ENCODE results near the gene SLC12A6.

The SLC12A6 gene

GRCh38 chr15:34366271-34367065, 28.9 kb upstream of the SLC12A6 start:
- Histone ChIP-seq H3K27me3 (ENCODE audit: insufficient read depth, low read length) (no peaks in the 10 kb centered on the region), H3K27ac (ENCODE audit: low read length) (peak overlapping the region; percentile 40), H3K4me3 (ENCODE audit: low read length) (peak overlapping the region; percentile 74), H3K9me3 (ENCODE audit: insufficient read depth, low read depth, low read length) (no peaks in the 10 kb centered on the region), H3K9ac (ENCODE audit: low read depth, low read length) (peak overlapping the region; percentile 87; the same call in 1 of the 2 replicates), H3K4me1 (ENCODE audit: insufficient read depth, low read length) (peaks cover 15% of the 10 kb centered on the region), H3K36me3 (ENCODE audit: insufficient read depth, low read depth, low read length) (peaks cover 25% of the 10 kb centered on the region)

GRCh38 chr15:34365836-34366235, 28.3 kb upstream of the SLC12A6 start:
- Histone ChIP-seq H3K36me3 (ENCODE audit: insufficient read depth, low read depth, low read length) (peaks cover 31% of the 10 kb centered on the region), H3K27me3 (ENCODE audit: insufficient read depth, low read length) (no peaks in the 10 kb centered on the region), H3K27ac (ENCODE audit: low read length) (no peak overlapping the region), H3K4me1 (ENCODE audit: insufficient read depth, low read length) (peaks cover 15% of the 10 kb centered on the region), H3K4me3 (ENCODE audit: low read length) (peak overlapping the region; percentile 74), H3K9ac (ENCODE audit: low read depth, low read length) (peak overlapping the region; percentile 11; the same call in 1 of the 2 replicates), H3K9me3 (ENCODE audit: insufficient read depth, low read depth, low read length) (no peaks in the 10 kb centered on the region)

GRCh38 chr15:34365091-34365825, 27.7 kb upstream of the SLC12A6 start:
- peaks cover 13% of the 10 kb centered on the region for H3K4me1 ChIP-seq (ENCODE audit: insufficient read depth, low read length)
- no peaks in the 10 kb centered on the region for H3K9me3 ChIP-seq (ENCODE audit: insufficient read depth, low read depth, low read length)
- peak overlapping the region; percentile 11; the same call in 1 of the 2 replicates for H3K9ac ChIP-seq (ENCODE audit: low read depth, low read length)
- peak overlapping the region; percentile 74 for H3K4me3 ChIP-seq (ENCODE audit: low read length)
- H3K27me3 ChIP-seq (ENCODE audit: insufficient read depth, low read length), result no peaks in the 10 kb centered on the region
- H3K36me3 ChIP-seq (ENCODE audit: insufficient read depth, low read depth, low read length), result peaks cover 37% of the 10 kb centered on the region
- no peak overlapping the region for H3K27ac ChIP-seq (ENCODE audit: low read length)

GRCh38 chr15:34364041-34364440, 26.5 kb upstream of the SLC12A6 start:
- H3K27me3 ChIP-seq (ENCODE audit: insufficient read depth, low read length), result no peaks in the 10 kb centered on the region
- H3K36me3 ChIP-seq (ENCODE audit: insufficient read depth, low read depth, low read length), result peaks cover 49% of the 10 kb centered on the region
- H3K4me3 ChIP-seq (ENCODE audit: low read length), result no peak overlapping the region
- H3K27ac ChIP-seq (ENCODE audit: low read length), result no peak overlapping the region
- no peaks in the 10 kb centered on the region for H3K9me3 ChIP-seq (ENCODE audit: insufficient read depth, low read depth, low read length)
- H3K9ac ChIP-seq (ENCODE audit: low read depth, low read length), result no peak overlapping the region
- peaks cover 12% of the 10 kb centered on the region for H3K4me1 ChIP-seq (ENCODE audit: insufficient read depth, low read length)

- Histone ChIP-seq H3K36me3 (ENCODE audit: insufficient read depth, low read depth, low read length) (peaks cover 66% of the 10 kb centered on the region), H3K27ac (ENCODE audit: low read length) (no peak overlapping the region), H3K4me3 (ENCODE audit: low read length) (no peak overlapping the region), H3K4me1 (ENCODE audit: insufficient read depth, low read length) (peaks cover 6% of the 10 kb centered on the region), H3K27me3 (ENCODE audit: insufficient read depth, low read length) (no peaks in the 10 kb centered on the region), H3K9me3 (ENCODE audit: insufficient read depth, low read depth, low read length) (no peaks in the 10 kb centered on the region), H3K9ac (ENCODE audit: low read depth, low read length) (no peak overlapping the region)
Observed at GRCh38 chr15:34362047-34362773, 24.6 kb upstream of the SLC12A6 start.

- Histone ChIP-seq H3K4me3 (ENCODE audit: low read length) (no peak overlapping the region), H3K27ac (ENCODE audit: low read length) (no peak overlapping the region), H3K36me3 (ENCODE audit: insufficient read depth, low read depth, low read length) (peaks cover 76% of the 10 kb centered on the region), H3K27me3 (ENCODE audit: insufficient read depth, low read length) (no peaks in the 10 kb centered on the region), H3K9ac (ENCODE audit: low read depth, low read length) (no peak overlapping the region), H3K4me1 (ENCODE audit: insufficient read depth, low read length) (peaks cover 6% of the 10 kb centered on the region), H3K9me3 (ENCODE audit: insufficient read depth, low read depth, low read length) (no peaks in the 10 kb centered on the region)
Observed at GRCh38 chr15:34361278-34361677, 23.7 kb upstream of the SLC12A6 start.

GRCh38 chr15:34360298-34360697, 22.7 kb upstream of the SLC12A6 start:
- no peak overlapping the region for H3K27ac ChIP-seq (ENCODE audit: low read length)
- no peaks in the 10 kb centered on the region for H3K27me3 ChIP-seq (ENCODE audit: insufficient read depth, low read length)
- no peak overlapping the region for H3K4me3 ChIP-seq (ENCODE audit: low read length)
- H3K4me1 ChIP-seq (ENCODE audit: insufficient read depth, low read length), result no peaks in the 10 kb centered on the region; the same call in none of the 2 replicates
- no peaks in the 10 kb centered on the region for H3K9me3 ChIP-seq (ENCODE audit: insufficient read depth, low read depth, low read length)
- peaks cover 85% of the 10 kb centered on the region for H3K36me3 ChIP-seq (ENCODE audit: insufficient read depth, low read depth, low read length)
- no peak overlapping the region for H3K9ac ChIP-seq (ENCODE audit: low read depth, low read length)

GRCh38 chr15:34359416-34359815, 21.8 kb upstream of the SLC12A6 start:
- Histone ChIP-seq H3K27ac (ENCODE audit: low read length) (no peak overlapping the region), H3K4me3 (ENCODE audit: low read length) (no peak overlapping the region), H3K9me3 (ENCODE audit: insufficient read depth, low read depth, low read length) (no peaks in the 10 kb centered on the region), H3K36me3 (ENCODE audit: insufficient read depth, low read depth, low read length) (peaks cover 94% of the 10 kb centered on the region), H3K4me1 (ENCODE audit: insufficient read depth, low read length) (no peaks in the 10 kb centered on the region; the same call in 1 of the 2 replicates), H3K9ac (ENCODE audit: low read depth, low read length) (no peak overlapping the region), H3K27me3 (ENCODE audit: insufficient read depth, low read length) (no peaks in the 10 kb centered on the region)

GRCh38 chr15:34358948-34359347, 21.4 kb upstream of the SLC12A6 start:
- H3K9me3 ChIP-seq (ENCODE audit: insufficient read depth, low read depth, low read length), result no peaks in the 10 kb centered on the region
- no peaks in the 10 kb centered on the region for H3K27me3 ChIP-seq (ENCODE audit: insufficient read depth, low read length)
- peaks cover 96% of the 10 kb centered on the region for H3K36me3 ChIP-seq (ENCODE audit: insufficient read depth, low read depth, low read length)
- no peak overlapping the region for H3K9ac ChIP-seq (ENCODE audit: low read depth, low read length)
- no peak overlapping the region for H3K27ac ChIP-seq (ENCODE audit: low read length)
- H3K4me3 ChIP-seq (ENCODE audit: low read length), result no peak overlapping the region
- H3K4me1 ChIP-seq (ENCODE audit: insufficient read depth, low read length), result no peaks in the 10 kb centered on the region; the same call in 1 of the 2 replicates

GRCh38 chr15:34358367-34358766, 20.8 kb upstream of the SLC12A6 start:
- Histone ChIP-seq H3K4me1 (ENCODE audit: insufficient read depth, low read length) (no peaks in the 10 kb centered on the region; the same call in 1 of the 2 replicates), H3K36me3 (ENCODE audit: insufficient read depth, low read depth, low read length) (peaks cover 93% of the 10 kb centered on the region), H3K4me3 (ENCODE audit: low read length) (no peak overlapping the region)

GRCh38 chr15:34357653-34358052, 20.1 kb upstream of the SLC12A6 start:
- H3K9ac ChIP-seq (ENCODE audit: low read depth, low read length), result no peak overlapping the region
- no peaks in the 10 kb centered on the region for H3K9me3 ChIP-seq (ENCODE audit: insufficient read depth, low read depth, low read length)

More at GRCh38 chr15:34358367-34358766, 20.8 kb upstream of the SLC12A6 start:
- Histone ChIP-seq H3K9ac (ENCODE audit: low read depth, low read length) (no peak overlapping the region), H3K9me3 (ENCODE audit: insufficient read depth, low read depth, low read length) (no peaks in the 10 kb centered on the region), H3K27me3 (ENCODE audit: insufficient read depth, low read length) (no peaks in the 10 kb centered on the region), H3K27ac (ENCODE audit: low read length) (no peak overlapping the region)

More at GRCh38 chr15:34357653-34358052, 20.1 kb upstream of the SLC12A6 start:
- no peak overlapping the region for H3K4me3 ChIP-seq (ENCODE audit: low read length)
- no peak overlapping the region for H3K27ac ChIP-seq (ENCODE audit: low read length)
- H3K4me1 ChIP-seq (ENCODE audit: insufficient read depth, low read length), result no peaks in the 10 kb centered on the region; the same call in 1 of the 2 replicates
- peaks cover 86% of the 10 kb centered on the region for H3K36me3 ChIP-seq (ENCODE audit: insufficient read depth, low read depth, low read length)
- H3K27me3 ChIP-seq (ENCODE audit: insufficient read depth, low read length), result no peaks in the 10 kb centered on the region
